Skeletal muscle cell (primary cell): ENCODE results near the gene DPYD.

Experiments
- DNase-seq: peaks from one replicate; pipeline ENCODE4 v3.0.0-alpha.2; 2010; ENCODE audit warnings: low read depth
- H3K4me3 ChIP-seq: 2 replicates; pipeline ENCODE4 v1.5.1; 2011; ENCODE audit warnings: low read depth, mild to moderate bottlenecking, control low read depth, low read length, moderate library complexity

DPYD gene

DNA sequence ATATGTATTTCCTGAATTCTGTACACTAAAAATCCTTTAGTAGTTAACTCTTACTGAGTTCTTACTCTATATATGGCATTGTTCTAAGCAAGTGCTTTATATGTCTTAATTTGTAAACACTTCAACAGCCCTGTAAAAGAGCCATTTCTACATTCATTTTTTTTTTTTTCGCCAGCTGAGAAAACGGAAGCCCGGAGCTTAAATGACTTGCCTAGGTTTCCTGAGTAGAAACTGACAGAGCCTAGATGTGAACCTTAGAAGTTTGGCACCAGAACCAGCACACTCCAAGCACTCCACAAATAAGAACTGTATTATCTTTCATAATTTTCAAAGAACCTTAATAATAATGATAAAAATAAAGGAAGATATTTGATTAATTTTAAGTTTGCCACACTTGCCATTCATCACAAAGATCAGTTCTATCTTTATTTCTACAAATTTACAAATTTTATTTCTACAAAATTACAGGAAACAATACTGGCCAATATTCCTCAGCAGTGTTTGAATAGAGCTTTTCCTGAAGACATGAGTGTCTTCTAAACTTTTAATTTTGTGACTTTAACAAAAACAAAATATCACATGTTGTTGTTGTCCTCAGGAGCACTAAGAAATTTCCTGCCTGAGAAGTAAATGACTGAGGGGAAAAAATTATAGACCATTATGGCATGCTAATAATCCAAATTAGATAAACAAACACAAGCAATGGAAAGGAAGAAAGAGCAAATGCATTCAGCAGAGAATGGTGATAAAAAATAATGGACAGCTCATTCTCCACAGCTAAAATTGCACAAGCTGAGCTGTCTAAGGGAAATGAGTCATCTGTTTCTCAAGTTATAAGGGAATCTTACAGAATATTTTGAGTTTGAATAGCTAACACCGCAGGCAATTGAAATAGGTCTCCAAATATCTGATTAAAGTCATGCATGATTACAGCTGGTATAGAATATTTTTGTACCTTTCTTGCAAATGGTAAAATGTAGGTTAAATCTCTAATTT, 71.2 kb downstream of the DPYD start:
- H3K4me3 ChIP-seq, result no peak overlapping the region
- DNase-seq, result peak; percentile 66

DNA sequence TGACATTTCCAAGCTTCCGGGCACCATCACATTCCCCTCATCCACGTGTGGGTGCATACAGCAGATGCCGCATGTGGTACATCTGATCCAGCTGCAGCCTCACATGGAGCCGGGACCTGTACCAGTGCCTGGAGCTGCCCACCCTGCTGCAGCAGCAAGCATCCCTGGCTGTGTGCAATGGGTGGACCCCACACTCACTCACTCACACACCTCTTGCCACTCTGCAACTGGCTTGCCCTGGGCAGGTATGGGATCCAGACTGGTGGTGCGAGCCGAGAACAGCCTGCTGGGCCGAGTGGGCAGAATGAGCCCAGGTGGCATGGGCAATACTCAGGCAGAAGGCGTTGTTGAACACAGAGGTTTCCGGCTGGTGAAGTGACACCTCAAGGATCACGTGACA, 75.0 kb downstream of the DPYD start:
- no peak overlapping the region for H3K4me3 ChIP-seq
- no peak for DNase-seq

DNA sequence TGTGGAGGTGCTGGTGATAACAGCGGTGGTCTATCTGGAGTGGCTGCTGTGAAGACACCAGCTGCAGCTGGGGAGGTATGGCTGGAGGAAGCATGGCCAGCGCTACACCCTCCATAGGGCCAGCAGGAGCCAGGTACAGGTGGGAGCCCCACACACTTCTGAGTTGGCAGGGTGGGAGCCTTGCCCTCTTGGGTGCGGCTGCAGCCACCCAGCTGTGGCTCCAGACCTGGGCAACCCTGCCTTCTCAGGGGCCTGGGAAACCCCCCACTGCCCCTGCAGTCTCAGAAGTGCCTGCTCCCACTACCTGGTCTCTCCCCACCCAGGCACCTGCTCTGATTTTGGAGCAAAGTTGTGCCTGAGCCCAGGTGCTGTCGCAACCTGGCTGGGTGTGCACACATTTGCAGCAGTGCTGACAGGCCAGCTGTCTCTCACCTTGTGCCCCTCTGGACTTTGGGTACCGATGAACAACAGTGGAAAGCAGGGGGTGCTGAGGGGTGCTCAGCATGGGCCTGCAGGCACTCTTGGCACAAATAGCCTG, 76.2 kb downstream of the DPYD start:
- no peak overlapping the region for H3K4me3 ChIP-seq
- DNase-seq, result no peak

DNA sequence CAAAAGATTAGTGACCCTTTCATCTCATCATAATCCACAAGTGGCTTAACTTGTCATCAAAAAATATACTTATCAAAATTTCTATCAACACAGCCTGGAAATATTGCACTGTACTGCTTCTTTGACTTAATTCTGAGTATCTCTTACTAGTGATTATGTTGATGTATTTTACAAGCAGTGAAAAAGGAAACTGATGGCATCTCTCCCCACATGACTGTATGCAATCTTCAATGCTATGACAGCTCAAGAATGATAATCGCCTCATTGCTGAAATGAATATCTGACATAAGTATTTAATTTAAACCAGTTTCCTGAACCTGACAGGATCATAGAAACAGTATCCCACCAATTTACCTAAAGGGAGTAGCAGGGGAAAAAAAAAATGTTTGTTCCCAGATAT, 79.5 kb downstream of the DPYD start:
- no peak for DNase-seq

DNA sequence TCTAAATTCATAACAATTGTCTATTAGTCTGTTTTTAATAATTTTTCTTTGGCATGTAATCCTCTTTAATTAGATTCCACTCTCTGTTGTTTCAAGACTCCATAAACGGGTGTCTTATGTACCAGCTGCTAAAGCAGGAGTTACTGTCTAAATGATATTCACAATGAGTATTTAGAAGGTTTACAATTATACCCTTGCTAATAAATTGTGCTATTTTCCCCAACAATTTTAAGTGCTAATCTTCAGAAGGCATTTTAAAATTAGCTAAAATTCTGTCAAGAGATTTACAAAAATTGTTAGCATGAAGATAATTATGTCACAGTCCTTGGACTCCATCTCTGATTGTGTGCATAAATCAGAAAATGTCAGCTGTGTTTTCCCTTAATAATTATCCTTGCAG, 83.7 kb downstream of the DPYD start:
- no peak for DNase-seq
- H3K4me3 ChIP-seq, result no peak overlapping the region

More for the DNA sequence above, 79.5 kb downstream of the DPYD start:
- no peak overlapping the region for H3K4me3 ChIP-seq

DNA sequence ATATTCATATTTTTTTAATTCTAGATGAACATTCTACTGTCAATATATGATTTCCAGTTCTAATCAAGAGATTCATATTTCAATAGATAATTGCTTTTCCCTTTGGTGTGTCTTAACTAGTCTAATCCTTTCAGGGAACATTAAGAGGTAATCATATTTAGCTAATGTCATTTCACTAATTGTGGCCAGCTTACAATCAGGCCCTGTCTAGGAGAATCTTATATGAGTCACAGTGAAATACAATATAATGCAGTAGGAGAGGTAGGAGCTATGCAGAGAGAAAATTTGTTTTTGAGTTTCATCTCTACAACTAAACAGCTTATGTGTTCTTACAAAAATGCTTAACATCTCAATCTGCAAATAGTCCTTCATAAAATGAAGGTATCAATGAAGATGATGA, 85.9 kb downstream of the DPYD start:
- no peak for DNase-seq
- H3K4me3 ChIP-seq, result no peak overlapping the region

DNA sequence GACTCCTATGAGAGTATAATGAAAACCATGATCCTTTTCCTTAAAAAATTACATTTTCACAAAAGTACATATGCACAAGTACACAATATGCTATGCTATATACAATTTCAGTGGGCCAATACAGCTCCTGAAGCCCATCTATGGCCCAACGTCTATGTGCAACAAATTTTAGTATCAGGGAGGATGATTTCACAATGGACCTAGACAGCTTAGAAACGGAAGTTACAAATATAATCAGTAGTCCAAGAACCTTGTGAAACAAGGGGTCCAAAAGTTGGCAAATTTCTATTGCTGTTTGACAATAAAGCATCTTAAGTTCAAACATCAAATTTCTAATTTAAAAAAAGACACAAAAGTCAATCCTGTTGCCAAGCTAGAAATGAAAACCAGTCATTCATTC, 87.0 kb downstream of the DPYD start:
- no peak for DNase-seq

DNA sequence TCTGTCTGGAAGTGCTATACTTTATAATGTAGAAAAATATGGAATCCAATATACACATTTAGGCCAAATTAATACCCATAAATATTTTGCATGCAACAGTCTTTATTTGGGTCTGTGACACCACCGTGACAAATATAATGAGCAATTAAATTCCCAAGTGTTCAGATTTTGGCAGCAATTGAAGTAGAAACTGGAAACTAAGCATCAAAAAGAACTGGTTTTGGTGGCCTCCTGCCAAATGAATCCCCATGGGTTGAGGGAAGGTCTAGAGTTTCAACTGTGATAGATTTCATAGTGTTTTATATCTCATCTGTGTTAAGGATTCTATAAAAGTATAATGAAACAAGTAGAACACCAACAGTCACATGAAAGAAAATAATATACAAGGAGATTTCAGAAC, 88.4 kb downstream of the DPYD start:
- DNase-seq, result peak; percentile 63
- no peak overlapping the region for H3K4me3 ChIP-seq

More for the DNA sequence above, 87.0 kb downstream of the DPYD start:
- no peak overlapping the region for H3K4me3 ChIP-seq

DNA sequence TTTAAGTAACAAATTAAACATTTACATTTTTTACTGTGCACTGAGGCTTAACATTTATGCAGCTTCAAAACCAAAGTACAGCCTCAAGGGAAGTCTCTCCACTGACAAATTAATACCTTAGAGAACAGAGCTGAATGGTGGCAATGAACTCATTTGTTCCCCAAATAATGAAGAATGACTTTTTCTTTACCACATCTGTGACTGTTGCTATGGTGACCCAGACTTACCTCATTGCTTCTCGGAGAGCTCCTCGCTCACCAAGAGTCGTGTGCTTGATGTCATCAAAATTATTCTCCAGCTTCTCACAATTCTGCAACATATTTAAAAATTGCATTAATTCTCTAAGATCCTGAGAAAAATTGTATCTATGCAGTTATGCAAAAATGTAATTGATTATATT, 92.9 kb downstream of the DPYD start:
- no peak overlapping the region for H3K4me3 ChIP-seq
- no peak for DNase-seq

DNA sequence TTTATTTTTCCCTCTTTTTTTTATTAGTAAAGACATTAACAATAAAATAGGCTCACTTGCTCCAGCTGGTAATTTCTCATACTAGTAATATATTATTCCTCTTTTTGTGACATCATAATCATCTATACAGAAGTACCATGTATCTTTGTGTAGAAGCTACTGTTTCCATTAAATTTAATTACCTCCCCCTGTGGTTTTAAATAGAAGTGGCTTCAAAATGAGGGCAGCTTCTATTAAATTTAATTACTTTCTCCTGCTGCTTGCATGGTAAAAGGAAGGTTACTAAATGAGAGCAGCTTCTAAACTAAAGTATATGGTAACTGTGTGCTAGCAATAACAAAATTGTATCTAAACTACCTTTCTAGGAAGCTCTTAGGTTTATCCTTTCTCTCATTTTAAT, 94.0 kb downstream of the DPYD start:
- H3K4me3 ChIP-seq, result no peak overlapping the region
- DNase-seq, result no peak

DNA sequence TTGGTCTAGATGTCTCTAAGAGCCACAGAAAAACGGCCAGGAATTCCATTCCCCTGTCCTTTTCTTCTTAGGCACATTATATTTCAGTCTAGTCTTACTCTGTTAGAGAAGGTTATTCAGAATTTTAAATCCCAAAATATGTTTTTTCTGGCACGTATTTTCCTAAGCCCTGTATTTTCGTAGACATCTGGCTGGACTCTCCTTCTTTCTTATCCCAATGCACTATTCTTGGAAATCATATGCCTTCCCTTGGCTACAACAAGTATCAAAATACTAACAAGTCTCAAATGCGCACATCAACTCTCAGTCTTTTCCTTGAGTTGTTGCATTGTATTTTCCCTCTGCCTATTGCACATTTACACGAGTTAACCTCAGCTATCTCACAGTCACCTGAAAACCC, 96.2 kb downstream of the DPYD start:
- H3K4me3 ChIP-seq, result no peak overlapping the region
- DNase-seq, result no peak

DNA sequence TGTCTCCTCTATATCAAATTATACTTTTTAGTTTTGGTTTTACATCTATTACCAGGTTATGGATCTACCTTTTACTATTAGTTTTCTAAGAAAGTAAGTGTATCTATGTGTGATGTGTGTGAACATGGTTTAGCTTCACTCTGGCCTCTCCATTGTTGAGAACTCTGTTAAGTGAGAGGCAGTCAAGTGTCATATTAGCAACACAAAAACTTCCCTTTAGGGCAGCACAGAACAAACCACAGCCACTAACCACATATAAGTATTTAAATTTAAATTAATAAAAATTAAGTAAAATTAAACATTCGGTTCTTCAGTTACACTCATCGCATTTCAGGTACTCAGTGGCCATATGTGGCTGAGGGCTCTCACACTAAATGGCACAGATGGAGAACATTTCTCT, 96.6 kb downstream of the DPYD start:
- no peak for DNase-seq
- no peak overlapping the region for H3K4me3 ChIP-seq

DNA sequence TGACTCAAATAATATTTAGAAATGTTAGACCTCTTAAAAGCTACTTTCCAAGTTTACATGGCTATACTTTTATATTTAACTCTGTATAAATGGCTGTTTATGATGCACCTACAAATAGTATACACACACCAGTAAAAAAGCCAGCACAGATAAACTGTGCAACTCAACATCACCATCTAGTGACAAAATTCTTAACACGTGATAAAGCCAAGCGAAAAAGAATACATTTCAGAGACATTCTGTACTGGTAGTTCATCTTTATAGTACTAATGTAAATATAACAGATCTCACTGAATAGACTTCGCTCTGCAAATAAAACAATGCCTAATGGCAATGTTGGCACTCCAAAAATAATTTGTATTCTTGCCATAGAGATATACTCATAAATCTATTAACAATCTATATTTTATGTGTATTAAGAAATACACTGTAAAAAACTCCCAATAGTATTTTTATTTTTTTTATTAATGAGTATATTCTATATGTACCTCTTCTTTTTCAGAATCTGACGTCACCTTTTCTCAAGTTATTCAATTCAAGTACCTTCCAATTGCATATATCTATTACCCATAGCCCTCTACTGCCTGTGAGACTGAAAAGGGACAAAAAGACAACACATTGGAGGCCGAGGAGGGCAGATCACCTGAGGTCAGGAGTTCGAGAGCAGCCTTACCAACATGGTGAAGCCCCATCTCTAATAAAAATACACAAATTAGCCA, 100.2 kb downstream of the DPYD start:
- no peak for DNase-seq
- no peak overlapping the region for H3K4me3 ChIP-seq

DNA sequence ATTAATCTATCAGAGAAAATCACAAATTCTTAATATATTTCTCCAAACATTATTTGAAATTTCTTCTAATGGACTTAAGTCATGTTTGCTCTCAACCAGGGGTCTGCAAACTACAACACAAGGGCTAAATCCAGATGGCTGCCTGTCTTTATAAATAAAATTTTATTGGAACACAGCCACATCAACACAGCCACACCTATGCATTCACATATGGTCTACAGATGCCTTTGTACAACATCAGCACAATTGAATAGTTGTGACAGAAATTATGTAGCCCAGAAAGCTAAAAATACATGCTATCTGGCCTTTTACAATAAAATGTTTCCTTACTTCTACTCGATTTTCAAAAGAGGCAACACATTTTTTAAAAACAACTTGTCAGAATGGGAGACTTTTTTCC, 103.9 kb downstream of the DPYD start:
- DNase-seq, result no peak
- H3K4me3 ChIP-seq, result no peak overlapping the region

DNA sequence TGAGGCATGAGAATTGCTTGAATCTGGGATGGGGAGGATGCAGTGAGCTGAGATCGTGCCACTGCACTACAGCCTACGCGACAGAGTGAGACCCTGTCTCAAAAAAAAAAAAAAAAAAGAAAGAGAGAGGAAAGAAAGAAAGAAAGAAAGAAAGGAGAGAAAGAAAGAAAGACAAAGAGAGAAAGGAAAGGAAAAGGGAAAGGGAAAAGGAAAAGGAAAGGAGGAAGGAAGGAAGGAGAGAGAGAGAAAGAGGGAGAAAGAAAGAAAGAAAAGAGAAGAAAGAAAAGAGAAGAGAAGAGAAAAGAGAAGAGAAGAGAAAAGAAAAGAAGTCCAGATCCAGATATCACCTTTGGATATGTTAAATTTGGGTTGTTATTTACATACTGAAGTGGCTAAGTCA, 106.0 kb downstream of the DPYD start:
- H3K4me3 ChIP-seq, result no peak overlapping the region
- no peak for DNase-seq

DNA sequence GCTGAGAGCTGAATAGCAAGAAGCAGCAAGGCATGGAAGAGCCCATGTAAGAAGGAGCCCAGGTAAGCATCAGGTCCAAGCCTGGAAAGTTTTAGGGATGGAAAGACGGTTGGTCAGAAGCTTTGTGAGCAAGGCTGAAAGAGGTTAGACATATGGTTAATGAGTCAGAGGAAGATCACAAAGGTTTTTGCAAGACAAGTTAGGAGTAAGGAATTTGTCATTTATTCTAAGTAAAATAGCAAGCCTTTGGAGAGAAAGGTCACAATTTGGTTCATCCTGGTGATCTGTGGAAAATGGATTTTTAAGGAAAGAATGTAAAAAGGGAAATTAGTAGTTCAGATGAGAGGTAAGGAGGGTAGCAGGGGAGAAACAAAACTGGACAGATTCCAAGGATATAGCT, 106.7 kb downstream of the DPYD start:
- no peak overlapping the region for H3K4me3 ChIP-seq
- DNase-seq, result no peak

DNA sequence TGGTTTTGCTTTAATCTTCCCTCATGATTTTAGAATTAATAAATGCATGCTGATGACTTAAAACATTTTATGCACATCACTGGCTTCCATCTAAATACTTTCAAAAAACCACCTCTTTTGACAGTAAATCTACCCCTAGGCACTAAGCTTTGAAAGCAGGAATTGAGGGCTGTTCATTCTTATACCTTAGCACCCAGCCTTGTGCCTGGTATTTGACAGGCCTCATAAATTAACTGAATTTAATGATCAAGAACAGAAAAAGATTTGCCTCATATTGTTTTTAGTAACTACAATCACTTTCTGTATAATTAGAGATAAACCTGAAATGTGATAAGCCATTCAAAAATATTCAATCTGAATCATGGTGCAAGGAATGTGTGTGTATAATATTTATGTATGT, 108.8 kb downstream of the DPYD start:
- no peak overlapping the region for H3K4me3 ChIP-seq
- no peak for DNase-seq

DNA sequence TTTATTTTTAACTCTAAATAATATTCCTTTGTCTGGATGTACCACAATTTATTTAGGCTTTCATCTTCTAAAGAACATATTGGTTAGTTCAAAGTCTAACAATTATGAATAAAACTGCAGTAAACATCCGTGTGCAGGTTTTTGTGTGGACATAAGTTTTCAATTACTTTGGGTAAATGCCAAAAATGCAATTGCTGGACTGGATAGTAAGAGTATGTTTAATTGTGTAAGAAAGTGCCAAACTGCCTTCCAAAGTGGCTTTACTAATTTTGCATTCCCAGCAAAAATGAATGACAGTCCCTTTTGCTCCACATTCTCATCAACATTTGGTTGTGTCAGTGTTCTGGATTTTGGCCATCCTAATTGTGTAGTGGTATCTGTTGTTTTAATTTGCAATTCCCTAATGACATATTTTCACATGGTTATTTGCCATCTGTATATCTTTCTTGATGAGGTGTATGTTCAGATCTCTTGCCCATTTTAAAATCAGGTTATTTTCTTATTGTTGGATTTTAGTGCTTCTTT, 113.8 kb downstream of the DPYD start:
- no peak for DNase-seq
- H3K4me3 ChIP-seq, result no peak overlapping the region

DNA sequence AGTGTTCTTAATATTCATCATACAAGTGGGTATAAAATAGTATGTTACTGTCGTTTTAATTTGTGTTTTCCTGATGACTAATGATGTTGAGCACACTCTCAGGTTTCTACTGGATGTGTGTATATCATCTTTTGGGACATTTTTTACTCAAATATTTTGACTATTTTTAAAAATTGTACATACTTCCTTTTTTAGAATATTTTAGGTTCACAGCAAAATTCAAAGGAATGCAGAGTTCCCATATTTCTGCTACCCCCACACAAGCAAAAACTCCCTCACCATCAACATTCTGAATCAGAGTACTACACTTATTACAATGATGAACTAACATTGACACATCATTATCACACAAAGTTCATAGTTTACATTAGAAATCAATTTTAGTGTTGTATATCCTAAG, 114.5 kb downstream of the DPYD start:
- no peak overlapping the region for H3K4me3 ChIP-seq
- DNase-seq, result no peak

DNA sequence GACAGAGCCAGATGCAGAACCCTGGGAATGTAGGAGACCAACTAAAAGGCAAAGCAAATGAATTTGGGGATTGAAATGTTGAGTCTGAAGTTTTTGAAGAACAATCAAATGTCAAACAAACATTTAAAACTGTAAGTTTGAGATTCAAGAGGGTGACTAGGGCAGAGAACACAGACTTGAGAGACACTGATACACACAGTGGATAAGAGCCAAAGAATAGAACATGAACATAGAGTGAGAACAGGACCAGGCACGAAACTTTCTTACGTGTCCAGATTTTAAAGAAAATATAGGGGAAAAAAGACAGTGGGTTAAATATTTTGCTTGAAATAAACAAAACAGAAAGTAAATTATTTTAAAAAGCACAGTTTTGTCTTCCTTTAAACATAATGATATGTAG, 115.7 kb downstream of the DPYD start:
- H3K4me3 ChIP-seq, result no peak overlapping the region
- no peak for DNase-seq
